ENCODE data around the gene TPST1.
"Not testable (repeated sequence)": the region's sequence is repeated elsewhere in the genome, so short reads cannot be mapped to it uniquely, and the experiment has no call there.

Gene TPST1

GRCh38 chr7:66188645-66189044 lies 16.5 kb upstream of the TPST1 start:
- DNase-seq (ENCODE audit: low read depth, low spot score): no peak

GRCh38 chr7:66189695-66190503 lies 15.2 kb upstream of the TPST1 start:
- DNase-seq (ENCODE audit: low read depth, low spot score): no peak

- DNase-seq (ENCODE audit: low read depth, low spot score): no peak
These were observed 14.7 kb upstream of the TPST1 start for GRCh38 chr7:66190504-66190857.

GRCh38 chr7:66193146-66193725 lies 11.9 kb upstream of the TPST1 start:
- no peak for DNase-seq (ENCODE audit: low read depth, low spot score)

- no peak for DNase-seq (ENCODE audit: low read depth, low spot score)
These were observed 6.7 kb upstream of the TPST1 start for GRCh38 chr7:66198469-66198868.

- DNase-seq (ENCODE audit: low read depth, low spot score): no peak
These were observed 6.2 kb upstream of the TPST1 start for GRCh38 chr7:66198956-66199355.

GRCh38 chr7:66202441-66202840 lies 2.7 kb upstream of the TPST1 start:
- no peak for DNase-seq (ENCODE audit: low read depth, low spot score)

GRCh38 chr7:66205741-66206090 lies 582 bp downstream of the TPST1 start:
- no peak for DNase-seq (ENCODE audit: low read depth, low spot score)

GRCh38 chr7:66206119-66206933 lies 1.2 kb downstream of the TPST1 start:
- no peak for DNase-seq (ENCODE audit: low read depth, low spot score)

GRCh38 chr7:66206934-66207240 lies 1.8 kb downstream of the TPST1 start:
- DNase-seq (ENCODE audit: low read depth, low spot score): no peak

GRCh38 chr7:66207540-66207939 lies 2.4 kb downstream of the TPST1 start:
- no peak for DNase-seq (ENCODE audit: low read depth, low spot score)

GRCh38 chr7:66211429-66211828 lies 6.3 kb downstream of the TPST1 start:
- no peak for DNase-seq (ENCODE audit: low read depth, low spot score)

- no peak for DNase-seq (ENCODE audit: low read depth, low spot score)
These were observed 8.5 kb downstream of the TPST1 start for GRCh38 chr7:66213637-66214036.

- no peak for DNase-seq (ENCODE audit: low read depth, low spot score)
These were observed 11.6 kb downstream of the TPST1 start for GRCh38 chr7:66216687-66217086.

- no peak for DNase-seq (ENCODE audit: low read depth, low spot score)
These were observed 14.7 kb downstream of the TPST1 start for GRCh38 chr7:66219805-66220204.

GRCh38 chr7:66221442-66221841 lies 16.3 kb downstream of the TPST1 start:
- no peak for DNase-seq (ENCODE audit: low read depth, low spot score)

- DNase-seq (ENCODE audit: low read depth, low spot score): no peak
These were observed 22.7 kb downstream of the TPST1 start for GRCh38 chr7:66227808-66228207.

GRCh38 chr7:66231326-66232216 lies 26.4 kb downstream of the TPST1 start:
- DNase-seq (ENCODE audit: low read depth, low spot score): not testable (repeated sequence)

- DNase-seq (ENCODE audit: low read depth, low spot score): no peak
These were observed 28.5 kb downstream of the TPST1 start for GRCh38 chr7:66233638-66234037.

GRCh38 chr7:66236713-66237303 lies 31.7 kb downstream of the TPST1 start:
- no peak for DNase-seq (ENCODE audit: low read depth, low spot score)

Measured in smooth muscle cell of the brain vasculature (primary cell).